Activated naive CD4-positive, alpha-beta T cell treated with anti-CD3 and anti-CD28 coated beads, Interleukin-2, amount 50 U/mL, for 24 hours (primary cell): ENCODE data around the gene PLA1A.
"Not testable (repeated sequence)": the region's sequence is repeated elsewhere in the genome, so short reads cannot be mapped to it uniquely, and the experiment has no call there.

Experiments used
- H3K27ac Mint-ChIP-seq: one replicate; pipeline ENCODE4 v1.8.0; 2021; ENCODE audit warnings: mild to moderate bottlenecking, mixed read lengths
- H3K27me3 Mint-ChIP-seq: one replicate; pipeline ENCODE4 v1.8.0; 2021; ENCODE audit warnings: mixed read lengths
- H3K36me3 Mint-ChIP-seq: one replicate; pipeline ENCODE4 v1.8.0; 2021; ENCODE audit warnings: mixed read lengths
- H3K4me1 Mint-ChIP-seq: one replicate; pipeline ENCODE4 v1.8.0; 2021; ENCODE audit warnings: mixed read lengths
- H3K4me3 Mint-ChIP-seq: one replicate; pipeline ENCODE4 v1.8.0; 2021; ENCODE audit warnings: mild to moderate bottlenecking, mixed read lengths
- H3K9me3 Mint-ChIP-seq: one replicate; pipeline ENCODE4 v1.8.0; 2021; ENCODE audit warnings: mixed read lengths

The PLA1A gene, protein sequence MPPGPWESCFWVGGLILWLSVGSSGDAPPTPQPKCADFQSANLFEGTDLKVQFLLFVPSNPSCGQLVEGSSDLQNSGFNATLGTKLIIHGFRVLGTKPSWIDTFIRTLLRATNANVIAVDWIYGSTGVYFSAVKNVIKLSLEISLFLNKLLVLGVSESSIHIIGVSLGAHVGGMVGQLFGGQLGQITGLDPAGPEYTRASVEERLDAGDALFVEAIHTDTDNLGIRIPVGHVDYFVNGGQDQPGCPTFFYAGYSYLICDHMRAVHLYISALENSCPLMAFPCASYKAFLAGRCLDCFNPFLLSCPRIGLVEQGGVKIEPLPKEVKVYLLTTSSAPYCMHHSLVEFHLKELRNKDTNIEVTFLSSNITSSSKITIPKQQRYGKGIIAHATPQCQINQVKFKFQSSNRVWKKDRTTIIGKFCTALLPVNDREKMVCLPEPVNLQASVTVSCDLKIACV

DNA sequence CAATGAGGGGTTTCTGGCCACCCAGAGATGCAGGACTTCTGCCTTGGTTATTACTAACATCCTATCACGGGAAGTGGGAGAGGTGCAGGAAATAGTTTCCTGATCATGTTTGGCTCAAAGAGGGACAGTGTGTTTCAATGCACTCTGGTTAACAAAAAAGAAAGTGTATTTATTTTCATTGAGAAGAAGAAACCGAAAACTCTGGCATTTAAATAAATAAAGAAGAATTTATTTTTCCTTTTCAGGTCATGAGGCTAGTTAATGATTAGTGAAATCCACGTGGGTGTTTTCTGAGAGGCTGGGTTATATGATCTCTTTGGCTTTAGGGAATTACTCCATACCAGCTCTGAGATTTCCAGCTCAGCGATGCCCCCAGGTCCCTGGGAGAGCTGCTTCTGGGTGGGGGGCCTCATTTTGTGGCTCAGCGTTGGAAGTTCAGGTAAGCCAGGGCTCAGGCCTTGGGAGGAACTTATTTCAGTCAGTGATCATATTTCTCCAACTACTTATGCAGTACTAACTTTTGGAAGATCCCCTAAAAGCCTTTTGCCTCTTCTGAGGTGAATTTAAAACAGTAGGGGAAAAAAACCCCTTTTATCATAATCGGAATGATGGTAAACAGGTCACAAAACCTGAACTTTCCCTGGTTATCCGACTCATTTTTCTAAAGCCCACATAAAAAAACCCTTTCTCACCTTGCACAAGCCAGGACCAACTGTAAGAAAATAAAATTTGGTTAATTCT, at the start of gene PLA1A:
TSS of gene PLA1A (plus strand) at position 338 of the 741 bp plus-strand sequence. CDS start at position 367, 29 bp downstream.
- H3K4me1 Mint-ChIP-seq = peaks cover 3% of the 10 kb centered on the region
- H3K27ac Mint-ChIP-seq = no peak within 1 kb of the TSS
- no peaks in the 10 kb centered on the region for H3K9me3 Mint-ChIP-seq
- H3K4me3 Mint-ChIP-seq = no peak within 1 kb of the TSS
- H3K36me3 Mint-ChIP-seq = no peaks in the 10 kb centered on the region
- peaks cover 1% of the 10 kb centered on the region for H3K27me3 Mint-ChIP-seq

DNA sequence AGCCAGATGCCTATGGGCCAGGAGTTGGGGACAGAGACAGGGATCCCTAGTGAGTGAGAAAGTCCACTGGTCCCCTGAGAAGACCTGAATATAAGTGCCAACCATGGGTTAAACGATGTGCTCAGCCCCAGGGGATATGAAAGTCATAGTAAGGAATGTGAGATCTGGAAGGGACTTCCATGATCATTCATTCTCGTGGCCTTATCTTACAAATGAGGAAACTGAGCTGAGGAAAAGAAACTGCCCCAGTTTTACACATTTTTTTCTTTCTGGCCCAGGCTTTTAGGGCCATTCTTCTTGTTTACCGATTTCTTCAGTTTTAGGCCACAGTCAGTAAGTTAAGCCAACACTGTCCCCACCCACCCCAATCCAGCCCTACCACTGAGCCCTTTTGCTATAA, 49.3 kb upstream of the PLA1A start:
- H3K4me1 Mint-ChIP-seq = no peaks in the 10 kb centered on the region
- no peaks in the 10 kb centered on the region for H3K36me3 Mint-ChIP-seq
- H3K9me3 Mint-ChIP-seq = no peaks in the 10 kb centered on the region
- no peak overlapping the region for H3K4me3 Mint-ChIP-seq
- no peak overlapping the region for H3K27ac Mint-ChIP-seq
- H3K27me3 Mint-ChIP-seq = no peaks in the 10 kb centered on the region

DNA sequence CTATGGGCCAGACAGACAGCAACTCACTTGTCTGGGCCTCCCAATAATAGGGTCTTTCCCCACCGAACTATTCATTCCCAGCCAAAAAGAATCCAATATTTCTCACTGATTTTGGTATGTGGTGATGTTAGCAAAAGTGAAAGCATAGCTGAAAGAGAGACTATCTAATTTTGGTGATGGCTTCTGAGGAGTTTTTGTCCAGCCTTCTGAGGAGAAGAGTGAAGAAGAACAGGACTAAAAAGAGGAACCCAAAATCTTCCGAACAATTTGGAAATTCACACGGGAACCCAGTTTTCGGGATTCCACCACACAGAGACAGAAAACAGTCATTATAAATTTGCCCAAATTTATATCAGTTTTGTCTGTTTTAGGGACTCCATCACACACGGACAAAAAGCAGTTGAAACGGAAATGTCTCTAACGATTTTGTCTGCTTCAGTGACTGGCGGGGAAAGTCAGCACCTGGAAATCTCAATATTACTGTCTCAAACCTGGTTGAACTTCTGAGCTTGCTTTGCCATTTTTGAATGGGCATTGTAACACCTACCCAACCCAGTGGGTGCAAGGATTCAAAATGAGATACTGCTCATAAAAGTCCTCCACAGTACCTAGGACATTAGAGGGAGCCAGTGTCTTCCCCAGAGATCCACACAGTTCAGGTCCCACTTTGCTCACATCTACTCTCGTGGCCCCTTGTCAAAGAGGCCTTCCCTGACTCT, 47.3 kb upstream of the PLA1A start:
- no peaks in the 10 kb centered on the region for H3K9me3 Mint-ChIP-seq
- no peaks in the 10 kb centered on the region for H3K27me3 Mint-ChIP-seq
- no peaks in the 10 kb centered on the region for H3K36me3 Mint-ChIP-seq
- H3K4me1 Mint-ChIP-seq = no peaks in the 10 kb centered on the region
- no peak overlapping the region for H3K4me3 Mint-ChIP-seq
- H3K27ac Mint-ChIP-seq = no peak overlapping the region

DNA sequence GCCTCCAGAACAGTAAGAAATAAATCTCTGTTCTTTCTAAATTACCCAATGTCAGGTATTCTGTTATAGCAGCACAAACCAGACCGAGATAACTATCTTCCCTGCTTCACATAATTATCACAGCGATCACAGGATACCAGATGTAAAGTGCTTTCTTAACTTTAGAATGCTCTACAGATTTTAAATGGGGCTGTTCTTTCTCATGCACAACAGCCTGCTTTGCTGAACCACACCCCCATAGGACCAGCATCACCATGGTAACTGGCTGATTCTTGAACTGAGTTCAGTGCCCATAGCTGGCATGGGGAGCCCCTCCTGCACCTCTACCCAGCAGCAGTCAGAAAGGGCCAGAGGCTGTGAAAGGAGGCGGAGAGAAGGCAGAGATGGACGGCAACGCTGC, 46.1 kb upstream of the PLA1A start:
- Mint-ChIP-seq H3K4me3 (no peak overlapping the region), H3K4me1 (no peaks in the 10 kb centered on the region), H3K27ac (no peak overlapping the region), H3K36me3 (no peaks in the 10 kb centered on the region), H3K27me3 (no peaks in the 10 kb centered on the region), H3K9me3 (no peaks in the 10 kb centered on the region)

DNA sequence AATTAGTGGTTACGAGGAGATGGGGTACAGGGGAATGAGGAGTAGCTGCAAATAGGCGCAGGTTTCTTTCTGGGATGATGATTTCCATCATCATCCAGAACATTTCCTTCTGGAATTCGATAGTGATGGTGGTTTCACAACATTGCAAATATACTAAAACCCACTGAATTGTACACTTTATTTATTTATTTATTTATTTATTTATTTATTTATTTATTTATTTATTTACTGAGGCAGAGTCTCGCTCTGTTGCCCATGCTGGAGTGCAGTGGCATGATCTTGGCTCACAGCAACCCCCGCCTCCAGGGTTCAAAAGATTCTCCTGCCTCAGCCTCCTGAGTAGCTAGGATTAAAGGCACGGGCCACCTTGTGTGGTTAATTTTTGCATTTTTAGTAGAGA, 44.8 kb upstream of the PLA1A start:
- not testable (repeated sequence) for H3K27me3 Mint-ChIP-seq, H3K9me3 Mint-ChIP-seq, H3K4me3 Mint-ChIP-seq, H3K36me3 Mint-ChIP-seq, H3K4me1 Mint-ChIP-seq, H3K27ac Mint-ChIP-seq

DNA sequence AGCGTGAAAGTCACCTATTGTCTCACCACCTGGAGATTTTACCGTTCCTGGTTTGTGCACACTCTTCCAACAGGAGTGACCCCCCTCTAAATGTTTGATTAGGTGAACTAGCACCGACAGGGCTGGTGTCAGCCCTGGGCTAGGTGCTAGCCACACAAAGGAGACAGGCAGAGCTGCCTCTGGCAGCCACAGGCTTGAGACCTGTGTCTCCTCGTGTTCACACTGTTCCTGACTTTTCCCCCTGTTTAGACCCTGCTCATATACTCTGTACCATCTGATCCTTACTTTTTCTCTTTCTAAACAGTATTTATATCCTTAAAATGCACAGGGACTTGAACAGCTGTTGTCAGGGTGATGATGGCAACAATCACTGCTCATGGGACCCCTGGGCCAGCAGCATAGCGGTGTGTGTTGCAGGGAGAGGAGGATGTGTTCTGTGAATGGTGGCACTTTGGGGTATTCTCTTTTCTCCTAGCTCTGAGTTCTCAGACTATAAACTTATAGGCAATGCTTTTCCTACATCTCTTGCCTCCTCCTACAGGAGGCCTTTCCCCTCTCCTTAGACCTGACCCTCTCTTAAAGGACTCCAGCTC, 43.8 kb upstream of the PLA1A start:
- H3K36me3 Mint-ChIP-seq = no peaks in the 10 kb centered on the region
- H3K27me3 Mint-ChIP-seq = no peaks in the 10 kb centered on the region
- H3K27ac Mint-ChIP-seq = no peak overlapping the region
- H3K9me3 Mint-ChIP-seq = no peaks in the 10 kb centered on the region
- H3K4me3 Mint-ChIP-seq = no peak overlapping the region
- peaks cover 4% of the 10 kb centered on the region for H3K4me1 Mint-ChIP-seq

DNA sequence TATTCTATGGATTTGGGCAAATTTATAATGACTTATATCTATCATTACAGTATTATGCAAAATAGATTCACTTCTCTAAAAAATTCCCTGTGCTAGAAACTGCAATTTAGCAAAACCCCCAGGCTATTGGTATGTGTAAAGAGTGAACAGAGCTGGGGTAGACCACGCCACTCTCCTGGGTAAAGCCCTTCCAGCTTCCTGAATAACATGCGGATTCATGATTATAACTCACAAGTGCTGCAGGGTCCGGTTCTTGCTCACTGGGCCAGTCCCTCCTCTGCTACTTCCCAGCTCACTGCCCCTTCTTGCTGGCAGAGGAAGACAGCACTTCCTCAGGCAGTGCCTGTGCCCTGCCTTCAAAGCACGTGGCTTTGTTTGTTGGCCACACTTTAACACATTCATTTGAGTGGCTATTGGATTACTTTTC, 42.4 kb upstream of the PLA1A start:
- Mint-ChIP-seq H3K36me3 (no peaks in the 10 kb centered on the region), H3K4me1 (peaks cover 9% of the 10 kb centered on the region), H3K27me3 (no peaks in the 10 kb centered on the region)

DNA sequence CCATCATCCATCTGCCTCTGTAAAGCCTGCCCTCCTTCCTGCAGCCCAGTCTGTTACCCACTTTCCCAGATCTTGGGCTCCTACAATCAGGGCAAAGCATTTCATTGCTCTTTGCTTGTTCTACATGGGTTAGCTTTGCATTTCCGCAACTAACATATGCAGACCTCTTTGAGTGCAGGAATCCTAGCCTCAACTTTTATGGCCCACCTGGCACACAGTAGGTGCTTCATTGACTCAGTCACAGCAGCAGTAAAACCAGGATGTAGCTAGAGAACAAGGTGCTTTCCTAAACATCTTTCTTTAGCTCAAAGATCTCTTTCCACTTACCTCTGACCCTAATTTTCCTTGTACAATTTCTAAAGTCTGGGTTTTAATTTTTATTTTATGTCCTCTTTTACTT, 41.8 kb upstream of the PLA1A start:
- Mint-ChIP-seq H3K36me3 (no peaks in the 10 kb centered on the region), H3K4me1 (peaks cover 9% of the 10 kb centered on the region)

More for the DNA sequence above, 42.4 kb upstream of the PLA1A start:
- Mint-ChIP-seq H3K4me3 (no peak overlapping the region), H3K27ac (no peak overlapping the region), H3K9me3 (no peaks in the 10 kb centered on the region)

DNA sequence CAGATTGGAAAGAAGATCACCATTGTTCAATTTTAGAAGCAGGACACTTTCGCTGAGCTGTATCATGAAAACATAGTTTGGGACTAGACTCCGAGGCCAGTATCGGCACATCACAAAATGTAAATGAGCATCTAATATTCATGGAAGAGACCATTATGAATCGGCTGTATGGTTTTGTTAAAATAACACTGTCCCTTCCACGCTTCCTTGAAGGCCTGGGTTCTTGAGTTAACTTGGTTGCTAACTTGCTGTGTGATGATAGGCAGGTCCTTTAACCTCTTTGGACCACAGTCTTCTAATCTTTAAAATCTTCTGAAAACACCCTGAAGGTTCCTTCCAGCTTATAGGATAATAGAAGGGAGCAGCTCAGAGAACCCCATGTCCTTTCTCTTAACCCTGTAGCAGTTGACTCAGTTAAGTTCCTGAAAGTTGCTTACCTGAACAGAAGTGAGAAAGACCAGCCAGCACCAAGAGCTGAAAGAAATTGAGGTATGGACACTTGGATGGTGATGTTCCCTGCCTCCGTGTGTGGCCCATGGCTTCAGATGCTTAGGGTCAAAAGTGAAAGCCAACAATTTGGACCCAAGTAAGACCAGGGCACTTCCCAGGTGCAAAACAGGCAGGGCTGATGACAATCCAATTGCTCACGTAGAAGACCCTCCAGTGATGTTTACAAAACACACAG, 40.4 kb upstream of the PLA1A start:
- Mint-ChIP-seq H3K36me3 (no peaks in the 10 kb centered on the region), H3K9me3 (no peaks in the 10 kb centered on the region), H3K27ac (no peak overlapping the region), H3K4me3 (no peak overlapping the region), H3K4me1 (peaks cover 9% of the 10 kb centered on the region), H3K27me3 (no peaks in the 10 kb centered on the region)

More for the DNA sequence above, 41.8 kb upstream of the PLA1A start:
- Mint-ChIP-seq H3K27me3 (no peaks in the 10 kb centered on the region), H3K9me3 (no peaks in the 10 kb centered on the region), H3K27ac (no peak overlapping the region), H3K4me3 (no peak overlapping the region)

DNA sequence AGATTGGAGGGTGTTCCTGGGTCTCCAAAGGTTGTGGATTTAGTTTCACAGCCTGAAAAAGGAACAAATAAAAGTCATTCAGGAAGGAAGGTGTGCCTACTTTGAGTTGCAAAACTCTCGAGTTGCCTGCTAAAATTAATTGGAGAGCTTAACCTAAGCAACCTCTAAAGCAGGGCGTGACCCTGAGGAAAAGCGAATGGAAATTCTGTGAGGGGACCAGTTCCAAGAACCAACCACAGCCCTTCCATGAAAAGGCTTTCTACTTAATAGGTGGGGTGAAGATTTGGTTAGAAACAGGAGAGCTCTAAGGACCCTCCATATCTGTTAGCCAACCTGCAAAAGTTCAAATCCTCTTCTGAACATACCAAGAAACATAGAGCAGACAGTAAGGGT, 39.8 kb upstream of the PLA1A start:
- no peaks in the 10 kb centered on the region for H3K36me3 Mint-ChIP-seq
- H3K27ac Mint-ChIP-seq = no peak overlapping the region
- H3K4me3 Mint-ChIP-seq = no peak overlapping the region
- H3K9me3 Mint-ChIP-seq = no peaks in the 10 kb centered on the region
- peaks cover 9% of the 10 kb centered on the region for H3K4me1 Mint-ChIP-seq
- no peaks in the 10 kb centered on the region for H3K27me3 Mint-ChIP-seq

DNA sequence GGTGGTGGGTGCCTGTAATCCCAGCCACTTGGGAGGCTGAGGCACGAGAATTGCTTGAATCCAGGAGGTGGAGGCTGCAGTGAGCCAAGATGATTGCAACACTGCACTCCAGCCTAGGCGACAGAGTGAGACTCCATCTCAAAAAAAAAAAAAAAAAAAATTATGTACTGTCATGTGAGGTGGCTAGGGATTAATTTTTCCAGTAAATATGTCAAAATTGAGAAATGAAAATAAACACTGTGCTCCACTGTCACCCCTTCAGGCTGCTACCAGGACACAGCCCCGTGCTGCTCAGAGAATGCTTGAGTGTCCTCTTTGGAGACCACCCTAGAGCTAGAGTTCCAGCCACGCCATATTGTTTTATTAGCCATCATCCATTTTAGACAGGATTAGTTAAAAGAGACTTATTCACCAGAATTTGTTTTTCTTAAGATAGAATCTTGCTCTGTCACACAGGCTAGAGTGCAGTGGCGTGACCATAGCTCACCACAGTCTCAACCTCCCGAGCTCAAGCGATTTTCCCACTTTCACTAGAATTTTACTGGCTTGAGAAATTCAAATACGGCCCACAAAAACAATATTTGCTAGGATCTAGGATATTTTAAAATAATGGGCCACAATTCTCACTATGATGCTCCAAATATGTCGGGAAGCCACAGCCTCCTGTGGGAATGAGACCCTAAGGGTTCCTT, 38.9 kb upstream of the PLA1A start:
- Mint-ChIP-seq H3K36me3 (no peaks in the 10 kb centered on the region), H3K4me3 (no peak overlapping the region), H3K27me3 (no peaks in the 10 kb centered on the region), H3K4me1 (peaks cover 9% of the 10 kb centered on the region), H3K9me3 (no peaks in the 10 kb centered on the region), H3K27ac (no peak overlapping the region)

DNA sequence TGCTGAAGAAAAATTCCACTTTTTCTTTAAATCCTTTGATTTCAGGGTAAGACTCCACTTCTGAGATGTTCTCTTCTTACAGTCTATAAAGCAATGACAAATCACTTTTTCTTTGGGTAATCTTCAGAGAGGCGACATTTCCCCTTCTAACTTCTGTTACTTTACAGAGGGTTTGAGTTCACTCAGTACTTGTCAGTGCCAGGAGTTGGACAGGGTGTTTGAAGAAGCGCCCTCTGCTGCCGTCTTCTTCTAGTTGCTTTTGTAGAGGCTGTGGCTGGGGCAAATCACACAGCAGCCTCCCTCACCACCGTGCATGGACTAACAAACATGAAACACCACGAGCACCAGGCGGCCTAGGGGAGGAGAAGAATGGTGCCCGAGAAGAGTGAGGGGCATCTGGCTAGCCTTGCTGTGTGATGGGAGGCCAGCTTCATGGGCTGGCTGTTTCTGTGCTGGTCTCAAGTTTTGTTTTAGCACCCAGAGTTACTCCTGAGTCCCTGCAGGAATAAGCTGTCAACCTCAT, 38.2 kb upstream of the PLA1A start, which contains the start of gene CD80:
TSS of gene CD80 (minus strand) at position 174 of the 523 bp plus-strand sequence. CDS start 1,886 bp downstream, outside the sequence.
- Mint-ChIP-seq H3K27me3 (no peaks in the 10 kb centered on the region), H3K4me1 (peaks cover 9% of the 10 kb centered on the region)

DNA sequence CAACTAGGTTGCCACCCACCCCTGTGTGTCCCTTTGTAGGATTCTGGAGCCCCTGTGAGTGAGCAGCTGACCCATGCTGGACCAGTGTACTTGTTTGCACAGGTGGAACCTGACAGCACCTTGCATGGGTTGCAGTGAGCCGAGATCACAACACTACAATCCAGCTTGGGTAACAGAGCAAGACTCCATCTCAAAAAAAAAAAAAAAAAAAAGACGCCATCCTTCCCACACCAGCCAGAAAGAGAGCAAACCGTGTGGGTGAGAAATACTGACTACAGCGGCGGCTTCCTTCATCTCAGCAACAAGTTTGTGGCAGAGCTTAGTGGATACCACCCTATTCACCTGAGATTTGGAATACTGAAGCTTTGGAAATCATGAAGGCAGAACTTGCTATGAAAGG, 37.5 kb upstream of the PLA1A start:
- no peak overlapping the region for H3K4me3 Mint-ChIP-seq
- H3K27me3 Mint-ChIP-seq = no peaks in the 10 kb centered on the region
- H3K9me3 Mint-ChIP-seq = no peaks in the 10 kb centered on the region
- no peak overlapping the region for H3K27ac Mint-ChIP-seq
- peaks cover 9% of the 10 kb centered on the region for H3K4me1 Mint-ChIP-seq
- no peaks in the 10 kb centered on the region for H3K36me3 Mint-ChIP-seq

More for the DNA sequence above, 38.2 kb upstream of the PLA1A start, which contains the start of gene CD80:
- Mint-ChIP-seq H3K4me3 (no peak within 1 kb of the TSS), H3K27ac (no peak within 1 kb of the TSS), H3K9me3 (no peaks in the 10 kb centered on the region), H3K36me3 (no peaks in the 10 kb centered on the region)

DNA sequence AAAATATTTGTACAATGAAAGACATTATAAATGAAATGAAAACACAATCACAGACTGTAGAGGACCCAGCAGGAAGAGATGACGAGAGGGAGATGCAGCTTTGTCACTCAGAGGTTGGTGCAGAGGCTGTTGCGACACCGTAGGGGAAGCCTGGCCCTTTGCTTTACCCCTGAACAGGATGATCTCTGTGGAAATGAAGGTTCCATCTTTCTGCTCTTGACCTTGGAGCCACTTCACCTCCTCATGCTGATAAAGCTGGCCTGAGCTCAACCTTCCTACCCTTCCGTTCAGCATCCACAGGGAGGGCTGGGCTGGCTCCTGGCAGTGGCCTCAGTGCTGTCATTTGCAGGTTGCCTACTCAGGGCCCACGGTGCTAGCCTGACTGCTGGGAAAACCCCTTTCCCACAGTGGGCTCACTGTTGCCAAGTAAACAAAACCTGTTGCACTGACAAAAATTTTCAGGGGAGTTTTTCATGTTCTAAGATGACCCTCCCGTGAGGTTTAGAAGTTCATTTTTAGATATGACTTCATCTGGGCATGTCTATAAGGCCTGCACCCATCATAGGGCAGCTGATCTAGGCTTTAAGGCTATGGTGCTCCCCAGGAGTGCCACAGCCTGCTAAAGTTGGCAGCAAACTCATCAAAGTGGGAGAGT, 35.3 kb upstream of the PLA1A start:
- Mint-ChIP-seq H3K27me3 (no peaks in the 10 kb centered on the region), H3K27ac (no peak overlapping the region), H3K4me3 (no peak overlapping the region), H3K9me3 (no peaks in the 10 kb centered on the region), H3K4me1 (peaks cover 9% of the 10 kb centered on the region), H3K36me3 (no peaks in the 10 kb centered on the region)
